Measurements from ENCODE around the gene FAF1. TPM values are rescaled to one million over a fixed set of nuclear protein-coding genes. Genes with fewer than 3 reads are reported as not detected.

FAF1 gene
- total and polyA plus RNA-seq, 7 donors = 27.5 to 59.3 (median 53.9) TPM

DNA sequence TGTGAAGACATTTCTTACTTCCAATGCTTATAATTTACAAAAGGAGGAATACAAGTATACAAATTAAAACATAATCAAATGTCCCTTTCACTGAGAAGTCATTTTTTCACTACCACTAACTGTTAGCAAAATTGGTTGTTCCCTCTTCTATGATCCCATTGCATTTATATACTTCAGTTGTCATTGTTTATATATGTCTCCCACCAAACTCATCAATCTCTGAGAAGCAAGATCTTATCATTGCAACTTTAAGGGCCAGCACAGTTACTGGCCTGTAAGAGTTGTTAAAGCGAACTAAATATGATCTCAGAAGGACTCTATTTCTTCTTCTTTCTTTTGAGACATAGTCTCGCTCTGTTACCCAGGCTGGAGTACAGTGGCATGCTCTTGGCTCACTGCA, 313.5 kb downstream of the FAF1 start:
- Histone ChIP-seq H3K36me3 (no peaks in the 10 kb centered on the region), H3K9me3 (no peaks in the 10 kb centered on the region), H3K27me3 (no peaks in the 10 kb centered on the region), H3K4me1 (peaks cover 0 to 26% (median 15%) of the 10 kb centered on the region in 4 donors), H3K4me3 (no peak overlapping the region), H3K27ac (no peak overlapping the region)
- intact Hi-C loops (cut with DNase I) = no loop called here
- no peak for DNase-seq
- TF ChIP-seq POLR2AphosphoS5 (IDR thresholded peaks at IDR 0.05) (no peak), POLR2A (IDR thresholded peaks at IDR 0.05) (no peak), EP300 (IDR thresholded peaks at IDR 0.05) (no peak)
- TF ChIP-seq, protein P1, sequence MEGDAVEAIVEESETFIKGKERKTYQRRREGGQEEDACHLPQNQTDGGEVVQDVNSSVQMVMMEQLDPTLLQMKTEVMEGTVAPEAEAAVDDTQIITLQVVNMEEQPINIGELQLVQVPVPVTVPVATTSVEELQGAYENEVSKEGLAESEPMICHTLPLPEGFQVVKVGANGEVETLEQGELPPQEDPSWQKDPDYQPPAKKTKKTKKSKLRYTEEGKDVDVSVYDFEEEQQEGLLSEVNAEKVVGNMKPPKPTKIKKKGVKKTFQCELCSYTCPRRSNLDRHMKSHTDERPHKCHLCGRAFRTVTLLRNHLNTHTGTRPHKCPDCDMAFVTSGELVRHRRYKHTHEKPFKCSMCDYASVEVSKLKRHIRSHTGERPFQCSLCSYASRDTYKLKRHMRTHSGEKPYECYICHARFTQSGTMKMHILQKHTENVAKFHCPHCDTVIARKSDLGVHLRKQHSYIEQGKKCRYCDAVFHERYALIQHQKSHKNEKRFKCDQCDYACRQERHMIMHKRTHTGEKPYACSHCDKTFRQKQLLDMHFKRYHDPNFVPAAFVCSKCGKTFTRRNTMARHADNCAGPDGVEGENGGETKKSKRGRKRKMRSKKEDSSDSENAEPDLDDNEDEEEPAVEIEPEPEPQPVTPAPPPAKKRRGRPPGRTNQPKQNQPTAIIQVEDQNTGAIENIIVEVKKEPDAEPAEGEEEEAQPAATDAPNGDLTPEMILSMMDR (IDR thresholded peaks at IDR 0.05) = no peak
- 96 to 98% methylated on average over 2 of the region's 2 CpGs for WGBS, 2 donors

DNA sequence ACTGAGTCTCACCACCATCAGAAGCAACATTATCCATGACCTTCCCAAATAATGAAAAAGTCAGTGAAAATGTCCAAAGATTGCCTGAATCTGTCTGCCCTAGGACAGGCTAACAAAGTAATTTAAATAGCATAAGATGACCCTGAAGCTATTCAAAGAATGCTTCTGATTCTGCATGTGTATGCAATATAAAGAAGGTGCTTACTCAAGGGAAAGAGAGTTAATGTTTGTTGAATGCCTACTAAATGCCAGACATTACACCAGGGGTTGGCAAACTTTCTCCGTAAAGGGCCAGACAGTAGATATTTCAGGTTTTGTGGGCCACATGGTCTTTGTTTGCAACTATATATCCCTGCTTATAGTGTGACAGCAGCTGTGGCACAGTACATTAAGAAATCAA, 314.9 kb downstream of the FAF1 start:
- WGBS, 2 donors = 88 to 89% methylated on average over 1 of the region's 1 CpG
- Histone ChIP-seq H3K36me3 (no peaks in the 10 kb centered on the region), H3K27me3 (no peaks in the 10 kb centered on the region), H3K4me1 (peaks cover 0 to 22% (median 13%) of the 10 kb centered on the region in 4 donors), H3K4me3 (no peak overlapping the region), H3K9me3 (no peaks in the 10 kb centered on the region), H3K27ac (peak overlapping the region in 2 of 4 donors; percentile 63 to 70)
- no peak for DNase-seq
- TF ChIP-seq EP300 (IDR thresholded peaks at IDR 0.05) = no peak
- TF ChIP-seq, protein P1 (IDR thresholded peaks at IDR 0.05) = no peak
- intact Hi-C loops (cut with DNase I) = no loop called here

DNA sequence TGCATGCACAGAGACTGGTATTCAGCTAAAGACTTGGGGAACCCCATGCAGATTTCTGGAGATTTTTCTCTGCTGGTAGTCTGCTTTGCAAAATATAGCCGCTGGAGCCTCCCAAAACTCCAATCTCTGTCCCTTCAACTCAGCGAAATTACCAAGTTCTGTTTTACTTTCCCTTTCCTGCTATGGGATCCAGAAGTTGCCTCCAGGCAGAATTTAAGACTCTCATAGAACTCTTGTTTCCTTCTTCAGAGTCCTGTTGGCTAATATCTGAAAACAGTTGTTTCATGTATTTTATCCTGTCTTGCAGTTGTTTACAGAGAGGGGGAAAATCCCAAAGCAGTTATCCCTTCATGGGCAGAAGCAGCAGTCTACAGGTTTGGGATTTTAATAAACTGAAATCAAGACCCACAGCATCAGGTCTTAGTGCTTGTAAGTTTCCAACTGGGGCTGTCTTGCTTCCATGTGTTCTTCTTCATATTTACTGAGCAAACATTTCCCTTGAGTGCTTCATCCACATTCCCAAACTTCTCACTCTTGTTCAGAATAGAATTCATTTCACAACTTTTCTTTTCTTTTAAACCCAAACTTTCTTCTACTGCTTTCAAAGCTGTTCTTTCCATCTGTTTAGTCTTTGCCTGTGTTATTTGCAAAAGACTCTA, 315.5 kb downstream of the FAF1 start:
- Histone ChIP-seq H3K27me3 (no peaks in the 10 kb centered on the region), H3K27ac (peak overlapping the region in 3 of 4 donors; percentile 52 to 70 (median 63)), H3K9me3 (no peaks in the 10 kb centered on the region), H3K4me1 (peaks cover 0 to 22% (median 13%) of the 10 kb centered on the region in 4 donors), H3K4me3 (peak overlapping the region in 3 of 4 donors; percentile 13 to 34 (median 31)), H3K36me3 (no peaks in the 10 kb centered on the region)
- DNase-seq = no peak
- WGBS, 2 donors = 32 to 58% methylated on average over 2 of the region's 2 CpGs
- intact Hi-C loops (cut with DNase I) = no loop called here
- no peak for TF ChIP-seq POLR2A (IDR thresholded peaks at IDR 0.05)

DNA sequence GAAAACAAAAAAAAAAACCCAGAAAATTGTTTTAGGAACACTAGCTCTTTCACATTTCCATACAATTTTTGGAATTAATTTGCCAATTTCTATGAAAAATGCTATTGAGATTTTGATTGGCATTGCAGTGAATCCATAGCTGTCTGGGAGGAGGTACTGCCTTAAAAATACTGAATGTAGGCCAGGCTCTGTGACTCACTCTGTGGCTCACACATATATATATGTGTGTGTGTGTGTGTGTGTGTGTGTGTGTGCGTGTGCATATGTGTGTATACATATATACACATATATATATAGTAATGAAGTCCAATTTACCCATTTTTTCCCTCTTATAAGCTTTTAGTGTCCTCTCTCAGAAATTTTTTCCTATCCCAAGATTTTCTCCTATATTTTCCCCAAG, 322.6 kb downstream of the FAF1 start:
- TF ChIP-seq POLR2AphosphoS5 (IDR thresholded peaks at IDR 0.05) (no peak), EP300 (IDR thresholded peaks at IDR 0.05) (no peak), POLR2A (IDR thresholded peaks at IDR 0.05) (no peak)
- TF ChIP-seq, protein P1 (IDR thresholded peaks at IDR 0.05) = no peak
- Histone ChIP-seq H3K27me3 (no peaks in the 10 kb centered on the region), H3K27ac (no peak overlapping the region), H3K9me3 (no peaks in the 10 kb centered on the region), H3K4me3 (no peak overlapping the region), H3K36me3 (no peaks in the 10 kb centered on the region), H3K4me1 (no peaks in the 10 kb centered on the region)
- no peak for DNase-seq
- intact Hi-C loops (cut with DNase I) = no loop called here
- WGBS, 2 donors = 78 to 94% methylated on average over 1 of the region's 1 CpG

DNA sequence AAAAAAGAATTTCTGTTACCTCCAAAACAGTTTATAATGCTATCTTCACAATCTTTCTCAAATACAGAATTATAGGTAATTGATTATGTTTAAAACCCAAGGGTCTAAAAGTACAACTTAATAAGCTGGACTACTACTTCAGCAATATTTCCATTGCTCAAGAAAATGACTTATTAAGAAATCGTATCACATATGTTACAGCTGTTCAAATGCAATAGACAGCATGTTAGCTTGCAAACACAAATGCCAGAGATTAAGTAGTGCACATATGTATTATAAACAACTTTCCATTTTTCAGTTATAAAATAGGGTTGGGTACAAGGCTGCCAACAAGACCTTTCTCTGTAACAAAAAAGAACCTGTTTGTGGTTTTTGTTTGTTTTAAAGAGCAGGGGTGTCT, 325.8 kb downstream of the FAF1 start:
- TF ChIP-seq POLR2A (IDR thresholded peaks at IDR 0.05) = no peak
- intact Hi-C loops (cut with DNase I) = no loop called here

DNA sequence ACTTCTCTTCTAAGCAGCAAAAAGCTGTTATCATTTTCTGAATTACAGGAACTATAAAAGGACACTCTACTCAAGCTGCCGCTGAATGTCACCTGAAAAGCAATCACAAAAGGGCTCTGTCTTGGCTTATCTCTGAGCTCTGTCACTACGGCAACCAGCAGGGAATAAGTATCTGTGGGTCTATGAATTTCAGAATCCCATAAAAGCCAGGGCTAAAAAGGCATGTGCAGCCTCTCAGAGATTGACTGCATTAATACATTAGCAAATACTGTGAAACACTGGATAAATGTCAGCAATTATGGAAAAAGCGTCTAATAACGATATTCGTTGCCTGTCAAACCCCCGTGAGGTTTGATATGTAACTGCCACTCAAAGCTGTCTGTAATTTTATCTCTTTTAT, 326.6 kb downstream of the FAF1 start:
- TF ChIP-seq EP300 (IDR thresholded peaks at IDR 0.05) (no peak), POLR2AphosphoS5 (IDR thresholded peaks at IDR 0.05) (no peak), POLR2A (IDR thresholded peaks at IDR 0.05) (no peak)
- TF ChIP-seq, protein P1 (IDR thresholded peaks at IDR 0.05) = no peak
- no peak for DNase-seq
- intact Hi-C loops (cut with DNase I) = no loop called here
- H3K9me3 ChIP-seq = no peaks in the 10 kb centered on the region
- 21 to 73% methylated on average over 6 of the region's 6 CpGs for WGBS, 2 donors
- H3K27ac ChIP-seq = no peak overlapping the region
- no peaks in the 10 kb centered on the region for H3K36me3 ChIP-seq
- H3K27me3 ChIP-seq = no peaks in the 10 kb centered on the region
- no peaks in the 10 kb centered on the region for H3K4me1 ChIP-seq
- H3K4me3 ChIP-seq = no peak overlapping the region

More for the DNA sequence above, 325.8 kb downstream of the FAF1 start:
- whole genome bisulfite sequencing, 2 donors = 19 to 56% methylated on average over 1 of the region's 1 CpG
- H3K27ac ChIP-seq = no peak overlapping the region
- H3K4me3 ChIP-seq = no peak overlapping the region
- no peaks in the 10 kb centered on the region for H3K9me3 ChIP-seq
- H3K4me1 ChIP-seq = no peaks in the 10 kb centered on the region
- H3K27me3 ChIP-seq = no peaks in the 10 kb centered on the region
- DNase-seq = no peak
- no peaks in the 10 kb centered on the region for H3K36me3 ChIP-seq
